Urinary bladder (tissue), 4 donors: ENCODE measurements around the gene ORAI2. TPM values are rescaled to one million over a fixed set of nuclear protein-coding genes. Genes with fewer than 3 reads are reported as not detected.
"Not testable (repeated sequence)": the region's sequence is repeated elsewhere in the genome, so short reads cannot be mapped to it uniquely, and the experiment has no call there.

Source experiments
- DNase-seq: peaks from one replicate; pipeline ENCODE4 v3.0.0-alpha.2; 2015; ENCODE audit errors: extremely low spot score
- H3K27ac ChIP-seq: one replicate; pipeline ENCODE4 v1.5.1; 2013; ENCODE audit warnings: low read depth, mild to moderate bottlenecking, moderate library complexity
- H3K36me3 ChIP-seq: one replicate; pipeline ENCODE4 v1.6.1; 2013; ENCODE audit warnings: mild to moderate bottlenecking, moderate library complexity; ENCODE audit not compliant: insufficient read depth
- H3K4me1 ChIP-seq: one replicate; pipeline ENCODE4 v1.6.1; 2013; ENCODE audit warnings: mild to moderate bottlenecking, moderate library complexity; ENCODE audit not compliant: insufficient read depth
- H3K4me3 ChIP-seq: one replicate; pipeline ENCODE4 v1.5.1; 2013; ENCODE audit warnings: low read depth, low read length
- WGBS: extraction: QIAGEN DNeasy Blood & Tissue Kit; methylation state at CpG from one replicate; pipeline ENCODE4 v1.1.7; 2013; 5-methylcytosine and 5-hydroxymethylcytosine counted together
- polyA plus RNA-seq: library from polyadenylated mRNA; stranded (reverse); fragments of 200-250 nt; gene quantifications from one replicate; pipeline ENCODE4 v1.2.3, GENCODE V29; 2013
- total RNA-seq: library from RNA; depleted of rRNA; stranded (reverse); fragments of >200 nt; gene quantifications from one replicate; pipeline ENCODE4 v1.2.3, GENCODE V29; 2014
- donor health status: healthy with polysubstance abuse.
- donor health status: healthy.

Gene ORAI2
- total and polyA plus RNA-seq, 2 donors = 11.5 to 13.1 TPM

GRCh38 chr7:102446387-102447156 is 13.2 kb downstream of the ORAI2 start:
- 95% methylated on average over 41 of the region's 41 CpGs for WGBS
- Histone ChIP-seq H3K27ac (no peak overlapping the region), H3K36me3 (peaks cover 3% of the 10 kb centered on the region), H3K4me3 (no peak overlapping the region), H3K4me1 (no peaks in the 10 kb centered on the region)
- no peak for DNase-seq

- no peak for DNase-seq
- WGBS = 91% methylated on average over 14 of the region's 14 CpGs
- Histone ChIP-seq H3K27ac (no peak overlapping the region), H3K4me1 (no peaks in the 10 kb centered on the region), H3K36me3 (peaks cover 3% of the 10 kb centered on the region), H3K4me3 (no peak overlapping the region)
Observed at GRCh38 chr7:102447311-102447710, 13.9 kb downstream of the ORAI2 start.

GRCh38 chr7:102449136-102449535 is 15.8 kb downstream of the ORAI2 start:
- Histone ChIP-seq H3K4me3 (no peak overlapping the region), H3K27ac (no peak overlapping the region), H3K4me1 (no peaks in the 10 kb centered on the region), H3K36me3 (peaks cover 3% of the 10 kb centered on the region)
- WGBS = 96% methylated on average over 15 of the region's 15 CpGs
- no peak for DNase-seq

- 72% methylated on average over 6 of the region's 6 CpGs for WGBS
- Histone ChIP-seq H3K36me3 (peaks cover 3% of the 10 kb centered on the region), H3K27ac (no peak overlapping the region), H3K4me3 (no peak overlapping the region), H3K4me1 (no peaks in the 10 kb centered on the region)
- DNase-seq = no peak
Observed at GRCh38 chr7:102450242-102450641, 16.9 kb downstream of the ORAI2 start.

GRCh38 chr7:102451371-102452054 is 18.1 kb downstream of the ORAI2 start:
- H3K4me3 ChIP-seq = no peak overlapping the region
- no peak overlapping the region for H3K27ac ChIP-seq
- no peaks in the 10 kb centered on the region for H3K4me1 ChIP-seq
- no peak for DNase-seq
- WGBS = 44% methylated on average over 23 of the region's 23 CpGs
- H3K36me3 ChIP-seq = peaks cover 4% of the 10 kb centered on the region

- Histone ChIP-seq H3K4me1 (no peaks in the 10 kb centered on the region), H3K4me3 (no peak overlapping the region), H3K27ac (no peak overlapping the region), H3K36me3 (peaks cover 3% of the 10 kb centered on the region)
- WGBS = 86% methylated on average over 6 of the region's 6 CpGs
- no peak for DNase-seq
Observed at GRCh38 chr7:102452451-102452850, 19.1 kb downstream of the ORAI2 start.

- H3K4me3 ChIP-seq = no peak overlapping the region
- DNase-seq = no peak
- no peaks in the 10 kb centered on the region for H3K4me1 ChIP-seq
- H3K36me3 ChIP-seq = peaks cover 5% of the 10 kb centered on the region
- WGBS = 84% methylated on average over 7 of the region's 7 CpGs
- no peak overlapping the region for H3K27ac ChIP-seq
Observed at GRCh38 chr7:102453319-102453718, 19.9 kb downstream of the ORAI2 start.

DNA sequence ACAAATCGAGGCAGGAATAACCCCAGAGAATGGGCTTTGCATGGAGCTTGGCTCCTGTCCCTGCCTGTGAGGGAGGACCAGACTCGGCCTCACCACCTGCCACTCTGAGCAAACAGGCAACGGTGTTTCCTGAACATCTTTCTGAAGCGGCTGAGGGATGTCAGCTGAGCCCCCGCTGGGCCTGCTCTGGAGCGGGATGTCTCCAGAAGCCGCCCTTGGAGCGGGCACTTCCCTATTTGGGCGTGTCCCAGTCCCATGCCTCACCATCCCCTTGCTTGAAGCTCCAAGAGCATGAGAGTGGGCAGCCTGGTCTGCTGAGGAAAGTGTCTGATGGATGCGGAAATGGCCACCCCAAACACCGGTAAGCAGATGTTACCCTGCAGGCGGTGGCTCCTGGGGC is 21.1 kb downstream of the ORAI2 start:
- WGBS = 67% methylated on average over 12 of the region's 12 CpGs

GRCh38 chr7:102454932-102455331 is 21.6 kb downstream of the ORAI2 start:
- H3K4me3 ChIP-seq, H3K36me3 ChIP-seq, DNase-seq, H3K27ac ChIP-seq, H3K4me1 ChIP-seq: not testable (repeated sequence)
- WGBS = 96% methylated on average over 10 of the region's 10 CpGs

More for the DNA sequence above, 21.1 kb downstream of the ORAI2 start:
- peaks cover 5% of the 10 kb centered on the region for H3K36me3 ChIP-seq
- H3K4me3 ChIP-seq = no peak overlapping the region
- no peak for DNase-seq
- H3K4me1 ChIP-seq = no peaks in the 10 kb centered on the region
- no peak overlapping the region for H3K27ac ChIP-seq

GRCh38 chr7:102455596-102455995 is 22.2 kb downstream of the ORAI2 start:
- peaks cover 5% of the 10 kb centered on the region for H3K36me3 ChIP-seq

GRCh38 chr7:102456327-102456726 is 23.0 kb downstream of the ORAI2 start:
- Histone ChIP-seq H3K4me3 (no peak overlapping the region), H3K27ac (no peak overlapping the region), H3K36me3 (peaks cover 5% of the 10 kb centered on the region), H3K4me1 (no peaks in the 10 kb centered on the region)
- no peak for DNase-seq
- 82% methylated on average over 10 of the region's 10 CpGs for WGBS

More at GRCh38 chr7:102455596-102455995, 22.2 kb downstream of the ORAI2 start:
- DNase-seq = no peak
- Histone ChIP-seq H3K27ac (no peak overlapping the region), H3K4me1 (no peaks in the 10 kb centered on the region), H3K4me3 (no peak overlapping the region)
- 82% methylated on average over 11 of the region's 11 CpGs for WGBS

GRCh38 chr7:102457352-102457924 is 24.1 kb downstream of the ORAI2 start:
- WGBS = 93% methylated on average over 40 of the region's 40 CpGs
- Histone ChIP-seq H3K4me1 (no peaks in the 10 kb centered on the region), H3K36me3 (peaks cover 5% of the 10 kb centered on the region), H3K27ac (no peak overlapping the region), H3K4me3 (no peak overlapping the region)
- no peak for DNase-seq

GRCh38 chr7:102459221-102459844 is 26.0 kb downstream of the ORAI2 start:
- Histone ChIP-seq H3K4me3 (no peak overlapping the region), H3K27ac (no peak overlapping the region), H3K4me1 (no peaks in the 10 kb centered on the region), H3K36me3 (peaks cover 5% of the 10 kb centered on the region)
- WGBS = 94% methylated on average over 24 of the region's 24 CpGs
- DNase-seq = no peak
